ENCODE measurements around the gene PNRC1.

DNA sequence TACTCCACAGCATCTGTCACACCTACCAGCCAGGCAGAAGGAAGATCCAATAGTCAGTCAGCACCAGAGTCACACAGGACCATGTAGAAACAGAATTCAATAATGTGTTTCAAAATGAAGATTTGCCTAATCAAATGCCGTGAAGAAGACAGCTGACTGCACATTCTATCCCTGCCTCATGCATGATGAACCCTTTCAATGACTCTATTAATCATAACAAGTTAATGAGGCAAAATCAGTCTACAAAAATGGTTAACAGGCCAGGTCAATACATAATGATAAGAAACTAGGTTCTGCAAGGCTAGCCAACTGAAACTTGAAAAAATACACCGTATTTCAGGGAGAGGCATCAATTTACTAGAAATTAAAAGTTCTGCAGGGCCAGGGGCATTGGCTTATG, 6.7 kb upstream of the PNRC1 start:
- TF ChIP-seq, protein P1, sequence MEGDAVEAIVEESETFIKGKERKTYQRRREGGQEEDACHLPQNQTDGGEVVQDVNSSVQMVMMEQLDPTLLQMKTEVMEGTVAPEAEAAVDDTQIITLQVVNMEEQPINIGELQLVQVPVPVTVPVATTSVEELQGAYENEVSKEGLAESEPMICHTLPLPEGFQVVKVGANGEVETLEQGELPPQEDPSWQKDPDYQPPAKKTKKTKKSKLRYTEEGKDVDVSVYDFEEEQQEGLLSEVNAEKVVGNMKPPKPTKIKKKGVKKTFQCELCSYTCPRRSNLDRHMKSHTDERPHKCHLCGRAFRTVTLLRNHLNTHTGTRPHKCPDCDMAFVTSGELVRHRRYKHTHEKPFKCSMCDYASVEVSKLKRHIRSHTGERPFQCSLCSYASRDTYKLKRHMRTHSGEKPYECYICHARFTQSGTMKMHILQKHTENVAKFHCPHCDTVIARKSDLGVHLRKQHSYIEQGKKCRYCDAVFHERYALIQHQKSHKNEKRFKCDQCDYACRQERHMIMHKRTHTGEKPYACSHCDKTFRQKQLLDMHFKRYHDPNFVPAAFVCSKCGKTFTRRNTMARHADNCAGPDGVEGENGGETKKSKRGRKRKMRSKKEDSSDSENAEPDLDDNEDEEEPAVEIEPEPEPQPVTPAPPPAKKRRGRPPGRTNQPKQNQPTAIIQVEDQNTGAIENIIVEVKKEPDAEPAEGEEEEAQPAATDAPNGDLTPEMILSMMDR (IDR thresholded peaks at IDR 0.05; ENCODE audit: low read depth, low read length) = no peak
- no peak for TF ChIP-seq EZH2phosphoT487 (IDR thresholded peaks at IDR 0.05; ENCODE audit: low read depth)

All from OCI-LY3 (cell line).